Right lobe of liver (tissue), 4 donors: ENCODE results near the gene RPUSD1.

Experiments
- POLR2A ChIP-seq: fragments of 450-650 bp; IDR thresholded peaks from one replicate; pipeline ENCODE4 v1.6.1; 2017; ENCODE audit warnings: antibody characterized with exemption, mild to moderate bottlenecking
- TF ChIP-seq, protein P1 (sequence below), 4 donors: fragments of 200-600 bp in 3 of 4; fragments of 450-650 bp in 1 of 4; IDR thresholded peaks; one replicate each; pipeline versions ENCODE4 v1.5.1 to v1.8.0; 2016 to 2022; ENCODE audit warnings: antibody characterized with exemption in 4 of 4, mild to moderate bottlenecking in 2 of 4
- donor health status: DM: no; HTN: no; CAD: no.
- donor health status: DM: no; HTN: no; CAD: no.
- donor health status: DM: no; HTN: yes; CAD: no.

DNA sequence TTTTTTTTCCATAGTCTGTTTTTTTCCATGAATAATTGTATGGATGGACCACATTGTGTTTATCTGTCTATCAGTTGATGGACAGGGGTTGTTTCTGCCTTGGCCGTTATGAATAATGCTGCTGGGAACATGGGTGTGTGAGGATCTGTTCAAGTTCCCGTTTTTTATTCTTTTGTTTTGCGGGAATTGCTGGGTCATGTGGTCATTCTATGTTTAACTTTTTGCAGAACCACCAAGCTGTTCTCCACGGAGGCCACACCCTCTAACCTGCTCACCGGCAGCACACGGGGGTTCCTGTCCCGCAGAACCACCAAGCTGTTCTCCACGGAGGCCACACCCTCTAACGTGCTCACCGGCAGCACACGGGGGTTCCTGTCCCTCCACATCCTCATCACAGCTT, 33.5 kb downstream of the RPUSD1 start:
- TF ChIP-seq, protein P1, sequence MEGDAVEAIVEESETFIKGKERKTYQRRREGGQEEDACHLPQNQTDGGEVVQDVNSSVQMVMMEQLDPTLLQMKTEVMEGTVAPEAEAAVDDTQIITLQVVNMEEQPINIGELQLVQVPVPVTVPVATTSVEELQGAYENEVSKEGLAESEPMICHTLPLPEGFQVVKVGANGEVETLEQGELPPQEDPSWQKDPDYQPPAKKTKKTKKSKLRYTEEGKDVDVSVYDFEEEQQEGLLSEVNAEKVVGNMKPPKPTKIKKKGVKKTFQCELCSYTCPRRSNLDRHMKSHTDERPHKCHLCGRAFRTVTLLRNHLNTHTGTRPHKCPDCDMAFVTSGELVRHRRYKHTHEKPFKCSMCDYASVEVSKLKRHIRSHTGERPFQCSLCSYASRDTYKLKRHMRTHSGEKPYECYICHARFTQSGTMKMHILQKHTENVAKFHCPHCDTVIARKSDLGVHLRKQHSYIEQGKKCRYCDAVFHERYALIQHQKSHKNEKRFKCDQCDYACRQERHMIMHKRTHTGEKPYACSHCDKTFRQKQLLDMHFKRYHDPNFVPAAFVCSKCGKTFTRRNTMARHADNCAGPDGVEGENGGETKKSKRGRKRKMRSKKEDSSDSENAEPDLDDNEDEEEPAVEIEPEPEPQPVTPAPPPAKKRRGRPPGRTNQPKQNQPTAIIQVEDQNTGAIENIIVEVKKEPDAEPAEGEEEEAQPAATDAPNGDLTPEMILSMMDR (IDR thresholded peaks at IDR 0.05): no peak
- TF ChIP-seq POLR2A: no peak
